C4-2B (cell line): ENCODE results near the gene ETV5.

Source experiments
- ZFX ChIP-seq: fragments of 450-650 bp; IDR thresholded peaks from 2 replicates; pipeline ENCODE4 v1.6.1; 2017
- TF ChIP-seq, protein P1 (sequence below): fragments of 450-650 bp; conservative IDR thresholded peaks from 2 replicates; pipeline ENCODE4 v1.5.1; 2017; ENCODE audit warnings: mild to moderate bottlenecking

- TF ChIP-seq, protein P1, sequence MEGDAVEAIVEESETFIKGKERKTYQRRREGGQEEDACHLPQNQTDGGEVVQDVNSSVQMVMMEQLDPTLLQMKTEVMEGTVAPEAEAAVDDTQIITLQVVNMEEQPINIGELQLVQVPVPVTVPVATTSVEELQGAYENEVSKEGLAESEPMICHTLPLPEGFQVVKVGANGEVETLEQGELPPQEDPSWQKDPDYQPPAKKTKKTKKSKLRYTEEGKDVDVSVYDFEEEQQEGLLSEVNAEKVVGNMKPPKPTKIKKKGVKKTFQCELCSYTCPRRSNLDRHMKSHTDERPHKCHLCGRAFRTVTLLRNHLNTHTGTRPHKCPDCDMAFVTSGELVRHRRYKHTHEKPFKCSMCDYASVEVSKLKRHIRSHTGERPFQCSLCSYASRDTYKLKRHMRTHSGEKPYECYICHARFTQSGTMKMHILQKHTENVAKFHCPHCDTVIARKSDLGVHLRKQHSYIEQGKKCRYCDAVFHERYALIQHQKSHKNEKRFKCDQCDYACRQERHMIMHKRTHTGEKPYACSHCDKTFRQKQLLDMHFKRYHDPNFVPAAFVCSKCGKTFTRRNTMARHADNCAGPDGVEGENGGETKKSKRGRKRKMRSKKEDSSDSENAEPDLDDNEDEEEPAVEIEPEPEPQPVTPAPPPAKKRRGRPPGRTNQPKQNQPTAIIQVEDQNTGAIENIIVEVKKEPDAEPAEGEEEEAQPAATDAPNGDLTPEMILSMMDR, result no peak
- TF ChIP-seq ZFX, result no peak
Measured at GRCh38 chr3:186115239-186115996, 6.5 kb upstream of the ETV5 start.
